ENCODE measurements around the gene MPPED2. TPM values are rescaled to one million over a fixed set of nuclear protein-coding genes. Genes with fewer than 3 reads are reported as not detected.
A peak's percentile ranks its signal among the peaks of the same experiment; 100 is the strongest.

Gene MPPED2
- total RNA-seq, 1 experiment from 2014 or later = not detected

DNA sequence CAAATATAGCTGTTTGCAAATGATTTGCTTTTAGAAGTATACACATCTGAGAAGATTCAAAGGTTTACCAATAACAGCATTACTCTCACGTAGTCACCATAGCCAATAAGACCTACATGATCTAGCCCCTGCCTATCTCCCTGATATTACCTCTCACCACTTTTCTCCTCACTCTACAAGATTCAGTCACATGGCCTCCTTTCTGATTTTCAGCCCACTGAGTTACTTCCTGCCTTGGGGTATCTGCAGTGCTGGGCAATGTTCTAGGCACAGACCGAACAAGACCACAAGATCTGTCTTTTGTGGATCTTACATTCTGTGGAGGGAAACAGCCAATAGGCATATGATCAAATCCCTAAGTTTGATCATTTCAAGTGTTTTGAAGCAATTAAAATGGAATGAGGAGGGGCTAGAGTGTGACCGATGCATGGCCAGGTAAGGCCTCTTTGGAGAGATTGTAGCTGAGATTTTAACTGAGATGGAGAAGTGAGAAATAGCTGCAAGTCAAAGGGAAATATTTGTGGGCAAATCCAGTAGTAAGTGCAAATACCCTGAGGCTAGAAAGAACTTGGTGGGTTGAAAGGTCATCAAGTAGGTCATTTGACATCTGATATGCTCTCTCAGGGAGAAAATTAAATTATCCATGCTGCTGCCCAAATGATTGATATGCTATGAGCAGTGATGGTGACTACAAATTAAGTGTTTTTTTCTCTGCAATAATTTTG is 220.2 kb downstream of the MPPED2 start:
- ChIA-PET CTCF (interaction anchor here (0.6 to 1.3 kb wide), 6 partner anchors 21 to 491 kb away, joined by 3 to 5 read pairs (median 4); no protein-coding TSS in a partner anchor), POLR2A (interaction anchor here (1.0 kb wide), 1 partner anchor 12 kb away, joined by 3 read pairs; no protein-coding TSS in a partner anchor)
- H3K36me3 Mint-ChIP-seq (ENCODE audit: insufficient read depth, unreplicated experiment) = no peaks in the 10 kb centered on the region
- intact Hi-C loops (cut with micrococcal nuclease) = no loop called here
- no peak overlapping the region for H3K4me3 Mint-ChIP-seq (ENCODE audit: unreplicated experiment)
- no peak overlapping the region for H3K27ac Mint-ChIP-seq (ENCODE audit: low read depth, unreplicated experiment)
- H3K9me3 Mint-ChIP-seq (ENCODE audit: unreplicated experiment) = no peaks in the 10 kb centered on the region
- no TSS peak for BruUV-seq (replicated peaks)
- no peak for TF ChIP-seq CTCF (IDR thresholded peaks at IDR 0.05; ENCODE audit: unreplicated experiment)
- H3K4me1 Mint-ChIP-seq (ENCODE audit: insufficient read depth, unreplicated experiment) = no peaks in the 10 kb centered on the region
- no peak for DNase-seq (ENCODE audit: unreplicated experiment)
- peaks cover 83% of the 10 kb centered on the region for H3K27me3 Mint-ChIP-seq (ENCODE audit: insufficient read depth, unreplicated experiment)

DNA sequence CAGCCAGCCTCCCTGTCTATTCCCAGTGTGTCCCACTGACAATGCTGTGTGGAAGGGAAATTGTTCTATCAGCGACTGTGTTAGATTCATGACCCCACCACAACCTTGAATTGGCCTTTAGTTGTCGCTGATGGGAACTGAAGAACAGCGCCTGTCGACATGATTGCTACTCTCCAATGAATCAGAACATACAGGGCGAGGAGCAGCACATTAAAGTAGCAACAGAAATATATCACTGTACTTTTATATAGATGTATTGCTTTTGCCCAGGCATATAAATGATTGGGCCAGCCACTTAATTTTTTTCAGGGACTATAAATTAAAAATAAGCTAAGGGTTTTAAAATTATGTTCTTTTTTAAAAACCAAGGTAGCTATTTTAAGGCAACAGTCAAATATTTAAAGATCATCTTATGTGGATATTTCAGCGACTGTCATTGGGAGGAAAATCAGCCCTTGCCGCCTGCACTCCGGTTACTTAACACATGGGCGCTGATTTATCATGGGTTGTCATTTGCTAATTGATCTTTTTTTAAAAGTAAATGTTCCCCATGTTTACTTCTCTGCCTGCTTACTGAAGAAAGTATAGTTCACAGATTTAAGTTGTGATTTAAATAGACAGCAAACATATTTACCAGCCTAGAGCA is 221.2 kb downstream of the MPPED2 start:
- TF ChIP-seq CTCF (IDR thresholded peaks at IDR 0.05; ENCODE audit: unreplicated experiment) = no peak
- ChIA-PET POLR2A (interaction anchor here (0.6 kb wide), 1 partner anchor 723 kb away, joined by 3 read pairs; no protein-coding TSS in a partner anchor), CTCF (interaction anchor here (0.6 to 1.1 kb wide), 5 partner anchors 15 to 1024 kb away, joined by 3 to 4 read pairs (median 3); no protein-coding TSS in a partner anchor)
- no peak for DNase-seq (ENCODE audit: unreplicated experiment)
- intact Hi-C loops (cut with micrococcal nuclease) = no loop called here
- no peaks in the 10 kb centered on the region for H3K9me3 Mint-ChIP-seq (ENCODE audit: unreplicated experiment)
- no peaks in the 10 kb centered on the region for H3K4me1 Mint-ChIP-seq (ENCODE audit: insufficient read depth, unreplicated experiment)
- no peaks in the 10 kb centered on the region for H3K36me3 Mint-ChIP-seq (ENCODE audit: insufficient read depth, unreplicated experiment)
- H3K27ac Mint-ChIP-seq (ENCODE audit: low read depth, unreplicated experiment) = no peak overlapping the region
- no TSS peak for BruUV-seq (replicated peaks)
- H3K27me3 Mint-ChIP-seq (ENCODE audit: insufficient read depth, unreplicated experiment) = peaks cover 75% of the 10 kb centered on the region
- H3K4me3 Mint-ChIP-seq (ENCODE audit: unreplicated experiment) = no peak overlapping the region

GRCh38 chr11:30364139-30364836 is 221.9 kb downstream of the MPPED2 start:
- Mint-ChIP-seq H3K36me3 (ENCODE audit: insufficient read depth, unreplicated experiment) (no peaks in the 10 kb centered on the region), H3K27me3 (ENCODE audit: insufficient read depth, unreplicated experiment) (peaks cover 75% of the 10 kb centered on the region), H3K9me3 (ENCODE audit: unreplicated experiment) (no peaks in the 10 kb centered on the region), H3K4me3 (ENCODE audit: unreplicated experiment) (no peak overlapping the region), H3K27ac (ENCODE audit: low read depth, unreplicated experiment) (no peak overlapping the region), H3K4me1 (ENCODE audit: insufficient read depth, unreplicated experiment) (no peaks in the 10 kb centered on the region)
- no peak for DNase-seq (ENCODE audit: unreplicated experiment)
- ChIA-PET CTCF (interaction anchor here (0.6 kb wide), 1 partner anchor 1024 kb away, joined by 4 read pairs; no protein-coding TSS in a partner anchor), POLR2A (interaction anchor here (0.6 kb wide), 1 partner anchor 722 kb away, joined by 3 read pairs; no protein-coding TSS in a partner anchor)
- intact Hi-C loops (cut with micrococcal nuclease) = no loop called here
- TF ChIP-seq CTCF (IDR thresholded peaks at IDR 0.05; ENCODE audit: unreplicated experiment) = no peak
- no TSS peak for BruUV-seq (replicated peaks)

DNA sequence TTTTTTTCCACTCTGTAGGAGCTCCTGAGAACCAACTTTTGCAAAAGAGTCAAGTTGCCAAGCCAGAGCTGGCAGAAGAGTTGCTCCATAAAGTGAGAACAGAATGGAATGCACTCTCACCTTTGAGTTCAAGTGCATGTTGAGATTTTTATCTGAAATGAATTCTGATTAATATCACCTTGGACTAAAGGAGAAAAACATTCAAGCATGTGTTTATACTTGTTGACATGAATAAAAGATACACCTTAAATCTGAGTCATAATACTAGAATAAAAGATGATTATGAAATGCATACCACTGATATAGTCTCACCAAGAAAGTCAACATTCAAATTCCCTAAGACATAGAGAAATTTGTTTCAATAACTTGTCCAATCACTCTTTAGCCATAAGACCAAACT is 225.4 kb downstream of the MPPED2 start:
- intact Hi-C loops (cut with micrococcal nuclease) = no loop called here
- no peak overlapping the region for H3K27ac Mint-ChIP-seq (ENCODE audit: low read depth, unreplicated experiment)
- POLR2A ChIA-PET = interaction anchor here (0.6 to 1.8 kb wide), 5 partner anchors 17 to 965 kb away, joined by 3 to 9 read pairs (median 5); partner anchors contain the start of gene ARL14EP
- H3K36me3 Mint-ChIP-seq (ENCODE audit: insufficient read depth, unreplicated experiment) = no peaks in the 10 kb centered on the region
- H3K27me3 Mint-ChIP-seq (ENCODE audit: insufficient read depth, unreplicated experiment) = peaks cover 75% of the 10 kb centered on the region
- no peak for TF ChIP-seq CTCF (IDR thresholded peaks at IDR 0.05; ENCODE audit: unreplicated experiment)
- H3K4me3 Mint-ChIP-seq (ENCODE audit: unreplicated experiment) = no peak overlapping the region
- BruUV-seq (replicated peaks) = no TSS peak
- peak; percentile 26 for DNase-seq (ENCODE audit: unreplicated experiment)
- CTCF ChIA-PET = interaction anchor here (0.6 to 1.1 kb wide), 3 partner anchors 14 to 553 kb away, joined by 3 to 4 read pairs (median 3); no protein-coding TSS in a partner anchor
- H3K9me3 Mint-ChIP-seq (ENCODE audit: unreplicated experiment) = no peaks in the 10 kb centered on the region
- H3K4me1 Mint-ChIP-seq (ENCODE audit: insufficient read depth, unreplicated experiment) = no peaks in the 10 kb centered on the region
